Measurements from ENCODE around the gene AKAP6.

AKAP6 gene

DNA sequence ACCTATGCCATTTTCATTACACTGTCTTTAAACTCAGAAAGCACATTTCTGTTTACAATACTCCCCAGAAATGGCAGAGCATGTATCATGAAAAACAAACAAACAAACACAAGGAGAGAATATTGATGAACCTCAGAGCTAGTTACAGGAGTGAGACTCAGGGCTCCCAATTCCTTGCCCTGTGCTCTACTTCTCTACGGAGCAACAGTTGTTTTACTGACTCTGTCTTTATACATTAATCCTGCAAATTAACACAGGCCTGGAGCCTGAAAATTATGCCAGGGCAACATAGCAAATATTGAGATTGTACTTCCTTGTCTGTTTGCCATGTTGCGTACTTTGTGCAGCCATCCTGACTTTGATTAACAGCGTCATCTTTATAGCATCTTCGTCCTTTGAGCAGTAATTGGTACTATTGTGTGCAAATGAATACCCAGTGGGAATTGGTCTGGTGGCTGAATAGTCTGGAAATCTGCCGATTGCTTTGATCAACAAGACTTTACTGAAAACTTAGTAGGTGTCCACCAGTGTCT, 15.2 kb upstream of the AKAP6 start:
- no peak overlapping the region for H3K4me3 ChIP-seq (ENCODE audit: low read depth, low read length)
- no peak for DNase-seq (ENCODE audit: low read depth)
- TF ChIP-seq, protein P1, sequence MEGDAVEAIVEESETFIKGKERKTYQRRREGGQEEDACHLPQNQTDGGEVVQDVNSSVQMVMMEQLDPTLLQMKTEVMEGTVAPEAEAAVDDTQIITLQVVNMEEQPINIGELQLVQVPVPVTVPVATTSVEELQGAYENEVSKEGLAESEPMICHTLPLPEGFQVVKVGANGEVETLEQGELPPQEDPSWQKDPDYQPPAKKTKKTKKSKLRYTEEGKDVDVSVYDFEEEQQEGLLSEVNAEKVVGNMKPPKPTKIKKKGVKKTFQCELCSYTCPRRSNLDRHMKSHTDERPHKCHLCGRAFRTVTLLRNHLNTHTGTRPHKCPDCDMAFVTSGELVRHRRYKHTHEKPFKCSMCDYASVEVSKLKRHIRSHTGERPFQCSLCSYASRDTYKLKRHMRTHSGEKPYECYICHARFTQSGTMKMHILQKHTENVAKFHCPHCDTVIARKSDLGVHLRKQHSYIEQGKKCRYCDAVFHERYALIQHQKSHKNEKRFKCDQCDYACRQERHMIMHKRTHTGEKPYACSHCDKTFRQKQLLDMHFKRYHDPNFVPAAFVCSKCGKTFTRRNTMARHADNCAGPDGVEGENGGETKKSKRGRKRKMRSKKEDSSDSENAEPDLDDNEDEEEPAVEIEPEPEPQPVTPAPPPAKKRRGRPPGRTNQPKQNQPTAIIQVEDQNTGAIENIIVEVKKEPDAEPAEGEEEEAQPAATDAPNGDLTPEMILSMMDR (IDR thresholded peaks at IDR 0.05; ENCODE audit: insufficient read depth, low read depth, low read length, missing control alignments), result no peak

DNA sequence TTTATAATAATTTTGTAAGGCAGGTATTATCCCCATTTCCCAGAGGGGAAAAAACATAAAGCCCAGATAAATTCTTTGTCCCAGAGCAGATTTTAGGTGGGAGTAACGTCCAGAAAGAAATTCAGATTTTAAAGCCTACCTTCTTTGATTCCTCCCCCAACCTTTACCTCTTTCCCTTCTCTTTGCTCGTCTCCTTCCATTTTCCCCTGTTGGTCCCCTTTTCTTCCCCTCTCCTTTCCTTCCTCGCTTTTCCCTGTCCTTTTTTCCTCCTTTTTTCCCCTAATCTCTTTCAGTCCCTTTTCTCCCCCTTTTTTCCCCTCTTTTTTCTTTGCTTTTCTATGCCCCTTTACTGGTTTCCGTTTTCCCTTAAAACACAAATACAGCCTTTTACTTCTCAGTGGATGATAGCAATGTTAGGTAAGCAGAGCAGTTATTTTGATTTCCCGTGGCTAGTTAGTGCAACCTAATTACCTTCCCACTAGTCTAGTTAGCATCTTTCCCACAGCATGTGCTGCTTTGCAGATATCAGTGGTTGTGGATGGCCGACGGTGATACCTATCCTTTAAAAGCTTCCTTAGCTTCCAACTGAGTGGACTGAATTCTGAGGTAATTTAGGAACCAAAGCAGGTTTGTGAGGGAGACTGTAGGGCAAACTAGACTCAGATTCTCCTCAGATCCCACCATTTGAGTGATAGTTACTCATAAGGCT, 10.9 kb upstream of the AKAP6 start:
- TF ChIP-seq, protein P1 (IDR thresholded peaks at IDR 0.05; ENCODE audit: insufficient read depth, low read depth, low read length, missing control alignments), result no peak

GRCh38 chr14:32319368-32320049, 9.6 kb upstream of the AKAP6 start:
- H3K4me3 ChIP-seq (ENCODE audit: low read depth, low read length), result no peak overlapping the region
- TF ChIP-seq, protein P1 (IDR thresholded peaks at IDR 0.05; ENCODE audit: insufficient read depth, low read depth, low read length, missing control alignments), result no peak
- DNase-seq (ENCODE audit: low read depth), result no peak

More for the DNA sequence above, 10.9 kb upstream of the AKAP6 start:
- no peak for DNase-seq (ENCODE audit: low read depth)
- no peak overlapping the region for H3K4me3 ChIP-seq (ENCODE audit: low read depth, low read length)

- TF ChIP-seq, protein P1 (IDR thresholded peaks at IDR 0.05; ENCODE audit: insufficient read depth, low read depth, low read length, missing control alignments), result no peak
- H3K4me3 ChIP-seq (ENCODE audit: low read depth, low read length), result no peak overlapping the region
- no peak for DNase-seq (ENCODE audit: low read depth)
Observed at GRCh38 chr14:32324601-32325000, 4.5 kb upstream of the AKAP6 start.

DNA sequence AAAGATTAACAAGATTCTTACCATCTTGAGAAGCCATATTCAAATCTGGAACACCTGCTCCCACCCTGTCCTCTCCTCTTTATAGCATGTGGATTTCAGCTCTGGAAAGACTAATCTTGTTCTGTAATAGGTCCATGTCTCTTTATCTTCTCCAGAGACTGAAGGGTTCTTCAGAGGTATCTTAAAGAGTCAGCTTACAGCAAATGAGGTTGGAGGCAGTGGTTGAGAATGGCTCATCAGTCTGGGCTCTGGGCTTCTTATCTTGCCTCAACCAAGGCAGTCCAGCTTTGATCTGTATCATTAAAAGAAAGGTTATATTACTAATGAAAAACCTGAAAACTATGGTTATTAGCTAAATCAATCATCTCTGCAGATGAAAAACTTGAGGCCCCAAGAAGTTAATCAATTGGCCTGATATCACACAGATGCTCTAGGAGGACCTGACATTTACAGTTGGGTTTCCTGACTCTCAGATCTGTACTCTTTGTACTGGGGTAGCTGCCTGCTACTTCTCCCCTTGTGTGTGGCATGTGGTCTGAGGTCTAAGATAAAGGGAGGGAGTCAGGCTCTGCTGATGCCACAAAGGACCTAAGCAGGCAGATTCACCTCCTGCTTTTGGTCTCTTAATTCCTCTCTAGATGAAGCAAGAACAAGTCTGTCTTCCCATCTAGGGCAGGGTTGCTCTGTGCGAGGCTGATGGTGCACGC, 1.7 kb upstream of the AKAP6 start:
- DNase-seq (ENCODE audit: low read depth), result no peak
- H3K4me3 ChIP-seq (ENCODE audit: low read depth, low read length), result no peak overlapping the region
- TF ChIP-seq, protein P1 (IDR thresholded peaks at IDR 0.05; ENCODE audit: insufficient read depth, low read depth, low read length, missing control alignments), result no peak

GRCh38 chr14:32329690-32330285, 690 bp downstream of the AKAP6 start:
- TF ChIP-seq, protein P1 (IDR thresholded peaks at IDR 0.05; ENCODE audit: insufficient read depth, low read depth, low read length, missing control alignments), result no peak
- no peak overlapping the region for H3K4me3 ChIP-seq (ENCODE audit: low read depth, low read length)
- no peak for DNase-seq (ENCODE audit: low read depth)

Data from GM12865 (cell line).